CD4-positive, alpha-beta T cell treated with Interleukin-1 beta for 1 hour (primary cell): ENCODE results near the gene PPP1R3C.

ENCODE experiments used
- DNase-seq, 2 donors: peaks; one replicate each; pipeline ENCODE4 v3.0.0-alpha.2; 2020 to 2022

PPP1R3C gene

DNA sequence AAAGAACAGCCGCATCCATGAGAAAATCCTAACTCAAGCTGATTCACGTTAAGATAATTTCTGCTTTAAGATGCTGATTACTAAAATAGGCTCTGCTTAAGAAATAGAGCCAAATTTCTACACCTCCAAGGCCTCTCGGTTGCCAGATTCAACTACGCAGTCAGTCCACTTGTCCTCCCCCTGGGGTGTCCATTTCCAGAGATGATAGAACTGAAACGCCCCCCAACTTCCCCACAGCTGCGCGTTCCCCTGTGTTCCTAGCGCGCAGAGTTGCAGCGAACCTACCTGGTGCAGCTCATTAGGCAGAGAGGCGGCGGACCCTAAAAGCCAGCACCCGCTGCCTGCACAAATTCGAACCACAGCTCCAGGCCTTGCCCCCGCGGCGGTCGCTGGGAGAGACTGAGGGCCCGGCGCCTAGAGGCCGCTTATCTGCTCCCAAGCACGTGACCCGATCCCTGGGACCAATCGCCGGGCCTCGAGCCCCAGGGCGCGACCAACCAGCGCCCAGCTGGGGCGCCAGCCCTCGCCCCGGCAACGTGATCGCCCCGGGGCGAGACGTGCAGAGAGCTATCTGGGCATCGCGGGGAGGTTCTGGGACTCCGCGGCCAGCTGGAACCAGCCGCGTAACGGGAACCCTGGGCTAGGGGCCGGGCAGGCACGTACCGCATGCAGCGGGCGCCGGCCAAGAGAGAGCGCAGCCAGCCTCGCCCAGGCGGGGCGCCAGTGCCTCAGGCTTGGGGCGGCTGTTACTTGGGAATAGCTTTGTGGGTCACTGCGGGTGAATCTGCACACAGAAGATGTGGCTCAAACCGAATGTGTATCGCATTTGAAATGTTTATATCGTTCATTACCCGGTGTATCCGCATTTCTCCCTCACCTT, at the start of gene PPP1R3C:
PPP1R3C (minus strand) TSS at position 401 of the 880 bp plus-strand sequence; CDS start at position 299, 102 bp downstream.
- peak in 1 of 2 donors; percentile 29 for DNase-seq

DNA sequence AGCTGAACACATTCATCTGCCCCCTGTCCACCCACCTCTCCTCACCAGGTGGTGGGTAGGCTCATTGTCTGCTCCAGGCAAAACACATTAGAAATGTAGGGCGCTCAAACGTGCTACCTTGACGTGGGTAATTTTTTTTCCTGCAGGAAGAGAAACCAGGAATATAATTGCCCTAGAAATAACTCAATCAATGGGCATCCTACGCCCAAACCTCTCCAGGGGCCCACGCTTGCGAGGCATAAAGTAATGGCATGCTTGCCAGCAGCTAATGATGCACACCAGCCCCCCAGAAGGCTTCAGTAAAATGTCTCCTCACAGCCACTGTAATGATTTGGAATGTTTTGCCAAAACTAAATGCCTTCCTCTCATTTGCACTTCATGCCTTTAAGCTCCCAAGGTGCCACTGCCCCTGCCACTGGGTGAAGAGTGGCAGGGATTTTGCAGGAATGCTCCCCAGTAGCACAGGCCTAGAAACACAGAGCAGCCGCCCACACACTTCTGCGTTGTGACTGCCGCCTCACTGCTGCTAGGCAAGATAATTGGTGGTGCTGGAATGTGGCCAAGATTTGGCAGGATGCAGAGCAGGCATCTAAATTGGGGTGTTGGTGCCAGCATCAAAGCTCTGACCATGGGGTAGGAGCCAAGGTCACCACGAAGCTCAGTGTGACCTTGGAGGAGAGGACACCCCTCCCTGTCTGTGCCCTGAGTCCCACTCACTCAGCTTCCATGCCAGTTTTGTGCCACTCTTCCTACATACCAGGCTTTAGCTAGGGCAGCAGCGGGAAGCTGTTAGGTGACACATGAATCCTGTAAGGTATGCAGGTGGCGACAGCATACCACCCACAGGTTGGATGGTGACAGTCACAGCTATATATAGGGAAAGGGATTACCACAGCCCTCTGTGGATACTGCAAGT, 48.7 kb upstream of the PPP1R3C start:
- DNase-seq, result no peak

DNA sequence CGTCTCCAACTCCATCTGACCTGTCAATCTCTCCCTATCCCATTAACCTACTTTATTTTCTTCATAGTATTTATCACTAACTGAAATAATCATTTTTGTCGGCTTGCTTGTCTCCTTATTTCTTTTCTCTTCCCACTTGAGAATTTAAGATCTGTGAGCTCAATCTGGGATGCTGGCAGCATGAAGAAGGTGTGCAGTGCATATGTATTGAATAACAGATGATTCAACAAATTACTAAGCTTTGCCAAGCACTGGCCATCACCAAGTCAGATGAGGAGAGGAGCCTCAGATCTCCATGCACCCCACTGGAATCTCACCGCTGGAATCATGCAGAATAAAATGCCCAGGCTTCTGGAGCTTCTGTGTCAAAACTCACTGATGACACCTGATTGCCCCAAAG, 47.6 kb upstream of the PPP1R3C start:
- no peak for DNase-seq

DNA sequence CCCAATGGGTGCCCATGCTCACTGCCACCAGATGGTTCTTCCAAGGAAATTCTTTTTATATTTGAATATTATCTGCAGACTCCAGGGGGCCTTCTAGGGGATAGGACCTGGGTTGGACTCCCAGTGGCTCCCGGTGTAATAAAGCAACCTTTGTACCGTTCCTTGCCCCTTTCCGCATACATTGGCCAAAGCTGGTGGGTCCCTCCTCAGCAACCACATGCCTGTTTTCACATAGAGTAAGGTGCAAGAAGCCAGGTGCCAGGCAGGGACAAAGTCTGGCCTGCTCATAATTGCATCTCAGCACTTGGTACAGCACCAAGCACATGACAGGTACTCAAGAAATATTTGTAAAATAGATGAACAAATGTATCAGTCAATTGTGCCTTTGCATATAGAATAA, 46.4 kb upstream of the PPP1R3C start:
- no peak for DNase-seq

DNA sequence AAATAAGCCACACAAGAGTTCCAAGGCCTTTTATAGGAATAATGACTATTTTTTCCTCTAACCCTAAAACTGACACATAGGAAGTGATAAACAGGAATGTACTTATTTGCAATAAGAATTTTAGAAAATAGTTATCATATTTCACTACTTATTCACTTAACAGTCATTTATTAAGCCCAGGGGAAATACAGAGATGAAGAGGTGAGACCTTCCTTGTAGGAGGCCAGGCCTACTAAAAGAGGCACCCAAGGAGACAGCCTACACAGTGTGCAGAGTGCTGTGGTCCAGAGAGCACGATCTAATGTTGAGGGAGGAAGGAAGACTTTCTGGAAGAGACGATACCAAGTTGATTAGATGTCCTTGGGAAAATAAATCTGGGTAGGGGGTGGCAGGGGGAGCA, 45.0 kb upstream of the PPP1R3C start:
- DNase-seq, result no peak

DNA sequence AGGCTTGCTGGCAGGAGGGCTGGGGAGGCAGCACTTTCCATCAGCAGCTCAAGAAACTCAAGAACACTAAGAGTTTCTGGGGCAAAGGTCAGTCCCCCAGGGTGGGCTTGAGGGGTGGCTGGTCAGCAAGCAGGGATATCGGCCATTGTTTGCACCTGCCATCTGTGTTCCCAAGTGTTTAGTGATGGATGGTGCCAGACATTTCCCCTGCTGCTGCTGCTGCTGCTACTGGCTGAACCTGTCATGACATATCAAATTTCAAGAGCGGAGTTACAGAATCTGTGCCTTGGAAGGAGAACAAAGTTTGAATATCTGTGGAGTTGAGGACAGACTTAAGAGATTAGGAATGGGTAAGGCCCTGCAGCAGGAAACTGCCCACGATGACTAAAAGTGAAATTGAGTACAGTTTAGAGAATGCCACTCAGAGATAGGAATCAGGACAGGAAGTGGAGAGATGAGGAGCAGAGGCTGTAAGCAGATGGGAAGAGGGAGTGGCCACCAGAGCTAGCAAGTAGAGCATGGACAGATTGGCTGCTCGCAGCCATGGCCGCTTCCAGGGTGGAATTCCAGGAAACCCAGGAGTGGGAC, 39.2 kb upstream of the PPP1R3C start:
- DNase-seq, result no peak

DNA sequence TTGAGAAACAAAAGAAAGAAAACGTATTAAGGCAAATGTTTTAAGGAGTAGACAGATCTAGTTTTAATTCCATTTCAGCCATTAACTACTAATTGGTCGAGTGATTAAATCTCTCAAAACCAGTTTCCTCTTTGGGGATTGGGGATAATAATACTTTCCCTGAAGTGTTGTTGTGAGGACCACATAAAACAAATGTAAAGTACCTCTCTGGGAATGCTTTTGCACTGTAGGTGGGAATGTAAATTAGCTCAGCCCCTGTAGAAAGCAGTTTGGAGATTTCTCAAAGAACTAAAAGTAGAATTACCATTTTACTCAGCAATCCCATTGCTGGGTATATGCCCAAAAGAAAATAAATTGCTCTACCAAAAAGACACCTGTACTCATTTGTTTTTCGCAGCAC, 36.0 kb upstream of the PPP1R3C start:
- DNase-seq, result no peak

DNA sequence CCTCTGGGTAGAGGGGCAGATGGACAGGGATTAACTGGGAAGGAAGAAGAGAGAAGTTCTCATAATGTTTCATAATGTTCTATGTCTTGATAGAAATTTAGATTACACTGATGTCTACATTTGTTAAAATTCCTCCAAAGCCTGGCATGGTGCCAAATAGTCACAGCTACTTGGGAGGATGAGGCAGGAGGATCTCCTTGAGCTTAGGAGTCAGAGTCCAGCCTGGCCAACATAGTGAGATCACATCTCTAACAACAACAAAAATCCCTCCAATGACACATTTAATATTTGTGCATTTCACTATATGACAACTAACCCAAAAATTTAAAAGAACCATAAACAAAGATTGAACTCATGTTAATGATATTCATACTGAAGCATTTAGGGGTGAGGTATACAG, 33.0 kb upstream of the PPP1R3C start:
- DNase-seq, result no peak

DNA sequence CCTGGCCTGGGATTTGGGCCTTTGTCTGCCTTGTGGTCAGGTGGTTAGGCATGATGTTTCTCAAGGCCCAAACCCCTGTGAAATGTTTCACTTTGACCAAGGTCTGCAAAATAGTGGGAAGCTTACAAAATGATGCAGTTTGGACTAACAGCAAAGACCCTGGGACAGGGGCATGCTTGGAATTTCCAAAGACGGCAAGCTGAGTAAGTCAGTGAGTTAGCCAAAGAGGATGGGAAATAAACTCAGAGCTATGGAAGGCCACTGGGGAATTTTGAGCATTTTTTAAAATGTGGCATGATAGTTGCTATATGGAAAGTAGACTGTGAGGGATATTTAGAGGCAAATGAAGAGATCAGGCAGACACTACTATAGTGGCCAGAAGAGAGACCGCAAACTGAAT, 31.6 kb upstream of the PPP1R3C start:
- no peak for DNase-seq

DNA sequence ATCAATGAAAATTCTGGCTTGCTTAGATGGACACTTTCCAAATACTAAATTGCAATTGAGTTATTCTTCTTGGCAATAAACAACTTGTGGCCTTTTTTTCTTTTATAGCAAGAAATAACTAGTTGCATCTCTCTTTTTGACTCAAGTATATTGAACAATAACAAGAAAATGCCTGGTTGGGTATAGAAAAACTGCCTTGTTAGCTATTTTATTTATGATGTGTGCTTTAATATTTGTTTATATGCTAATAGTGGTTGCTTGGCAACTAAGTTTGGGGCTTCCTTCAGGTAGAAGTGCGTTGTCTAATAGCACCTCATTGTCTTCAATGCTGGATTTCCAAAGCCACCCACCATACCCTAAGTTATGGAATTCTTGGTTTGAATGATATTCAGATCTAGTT, 30.1 kb upstream of the PPP1R3C start:
- DNase-seq, result no peak

DNA sequence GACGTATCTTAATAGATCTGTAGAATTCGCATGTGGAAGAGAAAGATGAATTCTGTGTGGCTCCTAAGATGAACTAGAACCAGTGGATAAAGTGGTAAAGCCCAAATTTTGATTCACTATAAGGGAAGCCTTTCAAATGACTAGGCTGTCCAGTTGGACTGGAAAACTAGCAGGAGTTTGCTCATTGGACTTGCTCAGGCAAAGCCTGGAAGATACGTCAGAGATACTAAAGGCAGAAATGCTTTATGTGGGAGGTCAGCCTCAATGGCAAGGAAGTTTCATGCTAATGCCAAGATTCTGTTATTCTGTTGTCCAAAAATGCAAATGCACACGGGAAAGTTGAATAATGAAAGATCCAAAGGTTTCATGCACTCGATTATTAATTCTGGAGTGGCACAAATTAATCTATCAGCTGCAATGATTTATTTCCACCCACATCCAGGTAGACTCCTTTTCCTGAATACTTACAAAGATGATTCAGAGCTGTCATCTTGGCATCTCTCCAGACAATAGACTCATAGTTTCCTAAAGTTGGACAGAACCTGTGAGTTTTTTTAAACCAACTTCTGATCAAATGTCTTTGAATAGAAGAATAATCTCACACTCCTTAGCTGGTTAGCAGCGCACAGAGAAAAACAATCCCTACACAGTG, 20.5 kb upstream of the PPP1R3C start:
- DNase-seq, result no peak

DNA sequence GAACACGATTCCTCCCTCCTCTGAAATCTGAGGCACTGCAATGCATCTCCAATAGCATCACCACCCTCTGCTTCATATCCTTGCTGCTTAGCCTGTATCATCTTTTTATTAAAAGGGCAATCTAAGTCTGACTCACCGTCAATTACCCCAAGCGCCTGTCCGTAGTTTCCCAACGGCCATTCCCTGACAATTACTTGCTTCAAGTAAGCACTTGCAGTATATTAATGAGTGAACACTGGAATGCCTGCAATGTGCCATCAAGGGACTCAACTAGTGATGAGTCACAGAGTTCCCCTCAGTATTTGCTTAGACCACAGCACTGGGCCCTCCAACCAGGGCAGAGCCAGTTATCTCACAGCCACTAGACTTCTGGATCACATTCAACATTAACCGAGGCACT, 19.5 kb upstream of the PPP1R3C start:
- no peak for DNase-seq

DNA sequence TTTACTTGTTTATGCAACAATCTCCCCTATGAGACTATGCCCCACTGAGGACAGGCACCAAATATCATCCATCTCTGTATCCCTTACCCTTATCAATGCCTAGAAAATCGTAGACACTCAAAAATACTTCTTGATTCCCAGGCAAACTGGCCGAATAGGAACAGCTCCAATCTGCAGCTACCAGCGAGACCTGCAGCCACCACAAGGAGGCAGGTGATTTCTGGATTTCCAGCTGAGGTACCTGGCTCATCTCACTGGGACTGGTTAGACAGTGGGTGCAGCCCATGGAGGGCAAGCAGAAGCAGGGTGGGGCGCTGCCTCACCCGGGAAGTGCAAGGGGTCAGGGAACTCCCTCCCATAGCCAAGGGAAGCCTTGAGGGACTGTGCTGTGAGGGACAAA, 10.8 kb upstream of the PPP1R3C start:
- DNase-seq, result no peak

DNA sequence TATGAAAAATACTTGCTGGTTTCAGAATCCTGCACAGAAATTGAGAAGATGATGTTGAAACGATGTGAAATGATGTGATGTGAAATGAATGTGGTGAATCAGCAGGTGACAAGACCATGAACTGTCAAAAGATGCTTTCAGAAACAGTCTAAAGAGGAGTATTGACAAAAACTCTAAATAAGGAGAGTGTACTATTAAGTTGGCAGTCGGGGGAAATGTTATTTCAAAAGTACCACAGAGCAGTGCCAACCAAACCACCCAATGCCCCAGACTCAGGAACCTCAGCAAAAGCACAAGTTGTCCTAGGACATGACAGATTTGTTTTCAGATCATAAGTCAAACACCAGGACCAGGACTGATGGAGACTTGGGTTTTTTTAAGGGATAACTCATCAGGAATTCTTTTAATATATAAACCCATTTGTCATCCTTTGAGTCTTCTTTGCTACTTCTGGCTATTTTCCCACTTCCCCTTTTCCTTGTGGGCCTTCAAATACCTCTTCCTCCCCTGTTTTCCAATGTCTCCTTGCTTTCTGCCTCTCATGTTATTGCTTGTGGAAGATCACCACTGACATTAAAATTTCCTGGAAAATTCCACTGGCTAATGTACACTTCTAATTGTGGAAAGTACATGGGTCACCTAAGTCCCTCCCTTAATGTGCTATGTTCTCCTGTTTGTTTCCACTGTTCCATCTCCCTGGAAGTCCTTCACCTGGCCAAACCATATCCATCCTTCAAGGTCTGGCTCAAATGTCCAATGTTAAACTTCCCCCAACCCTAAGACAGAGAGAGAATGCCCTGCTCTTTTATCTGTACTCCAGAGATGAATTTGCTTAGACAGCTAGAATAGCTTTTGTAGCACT, 10.2 kb upstream of the PPP1R3C start:
- DNase-seq, result no peak

DNA sequence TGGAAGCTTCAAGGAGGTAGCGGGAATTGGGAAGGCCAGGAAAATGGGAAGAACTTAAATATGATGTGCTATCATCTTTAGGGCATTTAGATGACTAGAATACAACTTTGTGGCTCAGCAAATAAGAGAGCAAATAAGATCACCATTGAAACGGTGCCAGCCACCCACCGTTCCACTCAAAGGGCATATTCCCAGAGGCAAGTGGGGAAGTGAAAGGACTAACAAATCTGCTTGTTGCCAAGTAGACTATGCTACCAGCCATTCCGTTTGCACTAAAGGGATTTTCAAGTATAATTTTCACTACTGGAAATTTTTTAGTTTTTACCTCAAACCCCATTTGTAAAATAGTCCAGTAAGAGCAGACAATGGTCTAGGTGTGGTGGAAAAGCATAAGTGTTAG, 4.0 kb upstream of the PPP1R3C start:
- no peak for DNase-seq

DNA sequence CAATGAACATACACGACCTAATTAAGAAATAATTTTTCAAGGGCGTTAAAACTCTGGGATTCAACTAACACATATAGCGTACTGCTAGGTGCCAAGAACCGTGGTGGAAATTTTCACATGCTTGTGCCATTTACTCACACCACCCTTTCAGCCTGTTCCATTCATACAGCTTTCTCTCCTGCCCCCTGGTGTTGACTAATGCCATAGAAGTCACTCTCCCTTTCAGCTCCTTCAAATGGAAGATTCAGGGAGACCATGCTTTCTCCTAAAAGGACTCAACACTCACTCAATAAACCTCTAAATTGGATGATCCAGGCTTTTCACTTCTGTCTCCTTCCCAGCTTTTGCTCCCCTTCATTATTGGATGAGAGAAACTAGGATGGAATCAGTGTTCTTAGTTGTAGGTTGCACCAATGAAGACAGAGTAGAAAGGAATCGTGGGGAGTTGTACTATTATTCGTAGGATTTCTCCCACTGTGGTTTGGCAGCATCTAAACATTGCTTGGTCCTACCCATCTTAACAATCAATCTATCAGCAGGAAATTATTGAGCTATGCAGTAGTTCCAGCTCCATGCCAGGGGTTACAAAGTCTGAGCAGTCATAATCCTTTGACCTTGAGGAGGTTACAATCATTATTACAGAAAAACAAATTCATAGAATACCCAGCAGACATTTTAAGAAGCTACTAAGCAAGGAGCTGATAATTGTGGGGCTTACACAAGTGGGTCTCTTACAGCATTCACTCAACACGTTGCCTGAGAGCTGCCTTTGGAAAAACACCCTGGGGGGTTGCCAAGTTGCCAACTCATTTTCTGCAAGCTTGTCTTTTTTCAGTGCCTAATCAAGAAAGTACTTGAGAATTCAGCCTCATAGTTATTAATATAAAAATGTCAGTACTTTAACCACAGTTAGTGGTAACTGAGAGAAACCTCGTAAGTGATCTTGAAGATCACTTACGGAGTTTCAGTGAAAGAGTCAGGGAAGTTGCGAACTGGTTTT, 2.8 kb upstream of the PPP1R3C start:
- DNase-seq, result peak; percentile 10 to 57

DNA sequence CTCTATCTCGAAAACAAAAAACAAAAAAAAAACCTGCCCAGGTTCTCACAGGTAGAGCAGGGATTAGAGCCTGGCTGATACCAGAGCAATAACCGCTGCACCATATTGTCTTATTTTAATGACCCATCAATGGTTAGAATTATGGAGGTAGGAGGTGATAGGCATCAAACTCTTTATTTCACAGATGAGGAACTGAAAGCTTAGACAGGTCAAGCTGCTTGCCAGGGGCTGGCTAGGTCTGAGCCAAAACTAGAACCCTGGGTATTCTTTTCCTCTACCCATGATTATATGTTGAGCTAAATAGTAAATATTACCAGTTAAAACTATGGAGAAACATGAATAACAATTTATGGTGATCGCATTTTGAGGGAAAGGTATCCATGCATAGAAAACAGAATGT, 2.0 kb upstream of the PPP1R3C start:
- DNase-seq, result no peak

DNA sequence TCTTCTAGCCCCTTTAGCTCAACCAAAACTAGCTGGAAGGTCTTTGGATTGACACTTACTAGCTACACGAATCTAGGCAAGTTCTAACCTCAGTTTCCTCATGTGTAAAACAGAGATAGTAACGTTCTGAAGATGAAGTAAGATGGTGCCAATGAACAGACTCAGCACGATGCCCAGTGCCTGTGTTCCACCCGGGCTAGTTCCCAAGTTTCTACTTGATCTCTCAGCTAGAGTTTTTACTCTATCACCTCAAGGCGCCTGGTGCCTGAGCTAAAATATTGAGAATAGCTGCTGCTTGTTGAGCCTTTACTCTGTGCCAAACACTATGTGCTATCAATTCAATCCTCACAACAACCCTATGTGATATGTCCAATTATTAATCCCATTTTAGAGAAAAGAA, 1.4 kb upstream of the PPP1R3C start:
- DNase-seq, result no peak

DNA sequence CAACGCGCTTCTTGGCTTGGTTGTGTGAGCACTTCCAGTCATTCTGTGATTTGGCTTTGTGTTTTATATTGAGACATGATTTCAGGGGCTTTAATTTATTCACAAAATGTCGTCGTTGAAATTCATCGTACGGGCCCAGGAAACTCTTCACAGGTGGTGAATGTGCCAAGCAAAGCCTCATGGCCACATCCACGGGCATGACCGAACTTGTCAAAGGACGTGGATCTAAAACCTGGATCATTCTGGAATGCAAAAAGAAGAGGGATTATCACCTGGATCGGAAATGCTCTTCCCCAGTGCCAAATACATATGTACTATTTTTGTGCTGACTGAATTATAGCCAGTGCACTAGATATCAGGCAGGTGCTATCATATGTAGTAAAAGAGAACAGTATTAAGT, 2.2 kb downstream of the PPP1R3C start:
- DNase-seq, result no peak

DNA sequence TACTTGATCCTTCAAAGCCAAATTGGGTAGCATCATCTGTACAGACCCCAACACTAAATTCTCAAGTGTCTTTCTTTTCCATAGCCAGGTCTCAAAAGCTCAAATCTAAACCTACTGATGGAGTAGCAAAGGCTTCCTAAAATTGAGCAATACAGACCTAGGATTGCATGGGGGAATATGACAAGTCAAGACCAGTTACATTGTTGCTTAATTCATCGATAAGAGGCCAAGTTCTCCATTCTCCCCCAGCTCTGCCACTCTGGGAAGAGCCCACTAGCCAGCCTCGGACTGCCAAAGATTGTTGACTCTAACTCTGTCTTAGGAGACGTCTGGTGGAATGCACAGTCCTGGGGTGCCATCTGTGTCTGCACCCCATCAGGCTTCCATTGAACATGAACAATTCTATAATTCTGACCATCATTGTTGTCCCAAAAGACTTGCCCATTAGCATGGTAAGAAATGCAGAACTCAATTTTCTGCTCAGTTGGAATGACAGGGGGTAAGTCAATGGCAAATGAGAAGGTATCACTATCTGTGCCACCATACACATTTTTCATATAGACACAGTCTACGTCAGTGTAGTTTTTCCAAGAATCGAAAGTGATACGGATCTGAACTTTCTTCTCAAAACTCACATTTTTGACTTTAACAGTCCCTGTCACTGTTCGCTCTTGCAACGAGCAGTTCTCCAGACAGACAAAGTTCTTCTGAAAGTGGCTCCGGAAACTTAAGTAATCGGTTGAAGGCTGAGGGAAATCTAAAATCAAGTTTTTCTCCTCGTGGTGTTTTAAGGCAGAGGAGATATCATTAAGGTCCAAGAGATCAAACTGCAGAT, 2.9 kb downstream of the PPP1R3C start:
- DNase-seq, result no peak
